ENCODE data around the gene PPIAL4G.

- no peak for TF ChIP-seq POLR2A (IDR thresholded peaks at IDR 0.05)
- no peak for TF ChIP-seq CTCF (IDR thresholded peaks at IDR 0.05)
Observed at GRCh38 chr1:148434832-148435231, 48.3 kb downstream of the PPIAL4G start.

All from Peyer's patch (tissue), 4 donors.